H9 (cell line): ENCODE data around the gene SNX30. TPM values are rescaled to one million over a fixed set of nuclear protein-coding genes. Genes with fewer than 3 reads are reported as not detected.

Experiments used
- DNase-seq: peaks from one replicate; pipeline ENCODE4 v3.0.0-alpha.2; 2017
- H2AFZ ChIP-seq: one replicate; pipeline ENCODE4 v1.6.1; 2013; ENCODE audit warnings: mild to moderate bottlenecking, low read length, control low read depth, moderate library complexity
- H2AK5ac ChIP-seq: 2 replicates; pipeline ENCODE4 v1.6.1; 2013; ENCODE audit warnings: low read length, control low read depth, mixed read lengths; ENCODE audit not compliant: insufficient read length
- H2BK120ac ChIP-seq: one replicate; pipeline ENCODE4 v1.6.1; 2013; ENCODE audit warnings: low read depth, mild to moderate bottlenecking, low read length, control low read depth, inconsistent platforms; ENCODE audit not compliant: poor library complexity, severe bottlenecking
- H2BK12ac ChIP-seq: 2 replicates; pipeline ENCODE4 v1.6.1; 2013; ENCODE audit warnings: low read length, control low read depth, mixed read lengths, low read depth; ENCODE audit not compliant: insufficient read length
- H2BK15ac ChIP-seq: 2 replicates; pipeline ENCODE4 v1.6.1; 2013; ENCODE audit warnings: low read depth, low read length, control low read depth
- H2BK20ac ChIP-seq: one replicate; pipeline ENCODE4 v1.6.1; 2013; ENCODE audit warnings: low read depth, mild to moderate bottlenecking, low read length, control low read depth, inconsistent platforms; ENCODE audit not compliant: poor library complexity, severe bottlenecking
- H2BK5ac ChIP-seq: 2 replicates; pipeline ENCODE4 v1.6.1; 2013; ENCODE audit warnings: low read length, control low read depth, mixed read lengths; ENCODE audit not compliant: insufficient read length
- H3K14ac ChIP-seq: 2 replicates; pipeline ENCODE4 v1.6.1; 2013; ENCODE audit warnings: low read length, control low read depth; ENCODE audit not compliant: insufficient read depth
- H3K18ac ChIP-seq: 2 replicates; pipeline ENCODE4 v1.6.1; 2013; ENCODE audit warnings: low read depth, mild to moderate bottlenecking, mixed read lengths, low read length, control low read depth; ENCODE audit not compliant: insufficient read length
- H3K23ac ChIP-seq: 2 replicates; pipeline ENCODE4 v1.6.1; 2013; ENCODE audit warnings: low read length, control low read depth, mixed read lengths, low read depth; ENCODE audit not compliant: insufficient read length
- H3K23me2 ChIP-seq: 2 replicates; pipeline ENCODE4 v1.6.1; 2013; ENCODE audit warnings: low read depth, mild to moderate bottlenecking, mixed read lengths, low read length, control low read depth; ENCODE audit not compliant: insufficient read length, poor library complexity, severe bottlenecking
- H3K27ac ChIP-seq: 2 replicates; pipeline ENCODE4 v1.5.1; 2013; ENCODE audit warnings: low read length, control low read depth, mixed read lengths, low read depth; ENCODE audit not compliant: insufficient read length
- H3K27me3 ChIP-seq: 2 replicates; pipeline ENCODE4 v1.6.1; 2013; ENCODE audit warnings: low read length, control low read depth, inconsistent platforms; ENCODE audit not compliant: insufficient read depth
- H3K4ac ChIP-seq: 2 replicates; pipeline ENCODE4 v1.6.1; 2013; ENCODE audit warnings: low read depth, mild to moderate bottlenecking, control low read depth, inconsistent platforms, low read length, moderate library complexity
- H3K4me1 ChIP-seq: 2 replicates; pipeline ENCODE4 v1.6.1; 2013; ENCODE audit warnings: low read length, control low read depth, inconsistent platforms; ENCODE audit not compliant: insufficient read depth
- H3K4me2 ChIP-seq: 2 replicates; pipeline ENCODE4 v1.6.1; 2013; ENCODE audit warnings: low read length, control low read depth, mixed read lengths; ENCODE audit not compliant: insufficient read length, insufficient read depth
- H3K56ac ChIP-seq: 2 replicates; pipeline ENCODE4 v1.6.1; 2013; ENCODE audit warnings: low read depth, mild to moderate bottlenecking, mixed read lengths, low read length, control low read depth; ENCODE audit not compliant: insufficient read length
- H3K79me1 ChIP-seq: 2 replicates; pipeline ENCODE4 v1.6.1; 2013; ENCODE audit warnings: low read depth, mild to moderate bottlenecking, moderate library complexity, low read length, control low read depth, inconsistent platforms; ENCODE audit not compliant: insufficient read depth, poor library complexity, severe bottlenecking
- H3K79me2 ChIP-seq: 2 replicates; pipeline ENCODE4 v1.6.1; 2013; ENCODE audit warnings: low read length, control low read depth, inconsistent platforms; ENCODE audit not compliant: insufficient read depth
- H3K9ac ChIP-seq: 2 replicates; pipeline ENCODE4 v1.6.1; 2013; ENCODE audit warnings: low read length, control low read depth, mixed read lengths; ENCODE audit not compliant: insufficient read length; ENCODE audit errors: extremely low read depth
- H3K9me3 ChIP-seq: one replicate; pipeline ENCODE4 v1.6.1; 2013; ENCODE audit warnings: low read depth, low read length, inconsistent platforms; ENCODE audit not compliant: control insufficient read depth
- H3T11ph ChIP-seq: one replicate; pipeline ENCODE4 v1.6.1; 2013; ENCODE audit warnings: mild to moderate bottlenecking, low read length, control low read depth, inconsistent platforms
- H4K20me1 ChIP-seq: one replicate; pipeline ENCODE4 v1.6.1; 2013; ENCODE audit not compliant: control insufficient read depth, insufficient read length, insufficient read depth
- H4K5ac ChIP-seq: 2 replicates; pipeline ENCODE4 v1.6.1; 2013; ENCODE audit warnings: low read depth, mild to moderate bottlenecking, mixed read lengths, low read length, control low read depth; ENCODE audit not compliant: insufficient read length
- H4K8ac ChIP-seq: replicated peaks from 2 replicates; pipeline ENCODE4 v1.6.1; 2013; ENCODE audit warnings: low read length, control low read depth, mixed read lengths, low read depth; ENCODE audit not compliant: insufficient read length
- H4K91ac ChIP-seq: 2 replicates; pipeline ENCODE4 v1.6.1; 2013; ENCODE audit warnings: low read depth, mild to moderate bottlenecking, moderate library complexity, mixed read lengths, low read length, control low read depth; ENCODE audit not compliant: insufficient read length
- H3K27ac Mint-ChIP-seq, 3 experiments: 2 replicates in 2 of 3; 3 replicates in 1 of 3; pipeline ENCODE4 v1.8.0; 2020 to 2021; ENCODE audit warnings: mixed read lengths in 3 of 3, mild to moderate bottlenecking in 1 of 3, moderate library complexity in 1 of 3
- H3K27me3 Mint-ChIP-seq: 2 replicates; pipeline ENCODE4 v1.8.0; 2021; ENCODE audit warnings: low read depth, mild to moderate bottlenecking, moderate library complexity, mixed read lengths
- H3K36me3 Mint-ChIP-seq, 3 experiments: 2 replicates in 2 of 3; 3 replicates in 1 of 3; pipeline ENCODE4 v1.8.0; 2020 to 2021; ENCODE audit warnings: low read depth in 3 of 3, mixed read lengths in 3 of 3; ENCODE audit not compliant: insufficient read depth in 1 of 3
- H3K4me1 Mint-ChIP-seq, 2 experiments: 2 replicates each; pipeline ENCODE4 v1.8.0; 2020; ENCODE audit warnings: mixed read lengths in 2 of 2
- H3K4me3 Mint-ChIP-seq, 2 experiments: 2 replicates in 1 of 2; 3 replicates in 1 of 2; pipeline ENCODE4 v1.8.0; 2020 to 2021; ENCODE audit warnings: mild to moderate bottlenecking in 2 of 2, mixed read lengths in 2 of 2, moderate library complexity in 1 of 2
- H3K9me3 Mint-ChIP-seq, 2 experiments: 2 replicates in 1 of 2; 3 replicates in 1 of 2; pipeline ENCODE4 v1.8.0; 2020; ENCODE audit warnings: mild to moderate bottlenecking in 2 of 2, mixed read lengths in 2 of 2, moderate library complexity in 1 of 2
- CTCF ChIP-seq: fragments of 200-600 bp; sonication (generic); conservative IDR thresholded peaks from 3 replicates; pipeline ENCODE4 v1.8.0; 2021; ENCODE audit warnings: antibody characterized with exemption, mild to moderate bottlenecking
- WGBS: extraction: QIAGEN DNeasy Blood & Tissue Kit; methylation state at CpG from one replicate; pipeline ENCODE4 v1.1.7; 2013; ENCODE audit warnings: missing lambda C conversion rate, low lambda C conversion rate, mixed read lengths; ENCODE audit not compliant: insufficient read length; ENCODE audit errors: extremely low coverage; 5-methylcytosine and 5-hydroxymethylcytosine counted together
- total RNA-seq: library from RNA; stranded (reverse); gene quantifications from 2 replicates; pipeline ENCODE4 v1.2.1, GENCODE V29; 2021

Gene SNX30
- total RNA-seq, 1 experiment from 2014 or later, result 10.3 TPM

GRCh38 chr9:112728401-112728800 is 22.2 kb upstream of the SNX30 start:
- Histone ChIP-seq H3K18ac (no peak overlapping the region), H2BK120ac (no peak overlapping the region), H4K20me1 (no peaks in the 10 kb centered on the region), H2BK5ac (no peak overlapping the region), H2BK12ac (no peak overlapping the region), H3K4ac (no peak overlapping the region), H2BK20ac (no peak overlapping the region), H3K27ac (no peak overlapping the region), H3K23ac (no peak overlapping the region), H4K8ac (no peak overlapping the region), H3K4me1 (no peaks in the 10 kb centered on the region), H3K4me2 (no peak overlapping the region), H3K56ac (no peak overlapping the region), H2AFZ (no peak overlapping the region), H3K9me3 (no peaks in the 10 kb centered on the region), H3K79me2 (no peaks in the 10 kb centered on the region; the same call in 1 of the 2 replicates), H2BK15ac (no peak overlapping the region), H3K14ac (no peak overlapping the region), H3K79me1 (no peaks in the 10 kb centered on the region), H3K27me3 (no peaks in the 10 kb centered on the region), H3T11ph (no peak overlapping the region), H3K9ac (no peak overlapping the region), H2AK5ac (no peak overlapping the region), H4K5ac (no peak overlapping the region), H4K91ac (no peak overlapping the region), H3K23me2 (no peaks in the 10 kb centered on the region)
- no CpG with 5 or more reads among the region's 2 CpGs for WGBS
- no peak for TF ChIP-seq CTCF
- Mint-ChIP-seq H3K27ac (no peak overlapping the region), H3K4me3 (no peak overlapping the region), H3K36me3 (no peaks in the 10 kb centered on the region), H3K9me3 (no peaks in the 10 kb centered on the region), H3K4me1 (no peaks in the 10 kb centered on the region), H3K27me3 (no peaks in the 10 kb centered on the region)
- DNase-seq, result no peak
